Embryonic facial prominence (tissue), 1 donor: ENCODE data around the gene EXOC3L2.

Experiments
- DNase-seq: peaks from one replicate; pipeline ENCODE4 v3.0.0-alpha.2; 2016; ENCODE audit errors: extremely low spot score

EXOC3L2 gene

GRCh38 chr19:45179892-45180370 is 65.3 kb downstream of the EXOC3L2 start:
- no peak for DNase-seq

DNA sequence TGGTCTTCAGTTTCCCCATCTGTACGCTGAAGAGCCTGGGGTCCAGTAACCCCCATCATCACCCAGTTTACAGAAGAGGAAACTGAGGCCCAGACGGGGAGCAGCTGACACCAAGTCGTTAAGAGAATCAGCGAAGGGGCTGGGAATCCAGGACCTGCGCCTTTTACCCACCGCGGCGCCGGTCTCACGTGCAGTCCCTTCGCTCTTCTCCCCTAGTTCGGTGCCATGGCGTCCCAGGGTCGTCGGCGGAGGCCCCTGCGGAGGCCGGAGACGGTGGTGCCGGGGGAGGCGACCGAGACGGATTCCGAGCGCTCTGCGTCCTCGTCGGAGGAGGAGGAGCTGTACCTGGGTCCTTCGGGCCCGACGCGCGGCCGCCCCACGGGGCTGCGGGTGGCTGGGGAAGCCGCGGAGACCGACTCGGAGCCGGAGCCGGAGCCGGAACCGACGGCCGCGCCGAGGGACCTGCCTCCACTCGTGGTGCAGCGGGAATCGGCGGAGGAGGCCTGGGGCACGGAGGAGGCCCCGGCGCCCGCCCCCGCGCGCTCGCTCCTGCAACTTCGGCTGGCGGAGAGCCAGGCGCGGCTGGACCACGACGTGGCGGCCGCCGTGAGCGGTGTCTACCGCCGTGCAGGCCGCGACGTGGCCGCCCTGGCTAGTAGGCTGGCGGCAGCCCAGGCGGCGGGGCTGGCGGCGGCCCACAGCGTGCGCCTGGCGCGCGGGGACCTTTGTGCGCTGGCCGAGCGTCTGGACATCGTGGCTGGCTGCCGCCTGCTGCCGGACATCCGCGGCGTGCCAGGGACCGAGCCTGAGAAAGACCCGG is 65.9 kb downstream of the EXOC3L2 start:
- DNase-seq = no peak

DNA sequence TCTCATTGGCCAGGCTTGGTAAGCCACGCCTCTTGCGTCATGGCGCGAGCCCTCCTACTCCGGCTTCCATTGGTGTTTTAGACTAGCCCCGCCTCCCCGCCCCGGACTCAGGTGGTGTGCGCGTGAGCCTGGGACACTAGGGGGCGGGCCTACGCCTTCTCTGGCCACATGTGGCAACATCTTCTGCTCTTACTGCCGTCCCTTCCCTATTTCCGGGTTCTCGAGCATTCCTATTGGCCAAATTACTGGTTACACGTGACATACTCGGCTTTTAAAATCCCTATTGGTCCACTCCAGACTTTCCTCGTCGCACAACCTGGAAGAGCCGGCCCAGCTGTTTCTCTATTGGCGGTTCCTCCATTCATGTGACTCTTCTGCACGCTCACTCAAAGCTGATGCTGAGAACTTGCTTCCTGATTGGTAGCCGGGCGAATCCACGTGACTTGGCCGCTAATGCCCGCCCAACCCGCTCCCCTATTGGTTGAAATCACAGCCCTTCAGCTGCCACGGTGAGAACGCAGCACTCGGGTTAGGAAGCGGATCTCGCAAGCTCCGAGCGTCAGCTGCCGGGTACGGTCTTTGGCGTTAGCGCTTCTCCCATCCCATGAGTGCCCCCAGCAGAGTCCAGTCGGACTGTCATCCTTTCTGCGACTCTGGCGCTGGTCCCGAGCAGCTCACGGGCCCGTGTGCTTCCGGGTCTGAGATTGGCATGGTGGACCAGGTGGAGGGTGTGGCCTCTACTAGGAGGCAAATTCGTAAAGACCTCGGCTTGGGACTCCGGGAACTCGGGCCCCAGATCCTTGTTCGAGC is 66.7 kb downstream of the EXOC3L2 start, which contains the start of gene BLOC1S3:
TSS of gene BLOC1S3 (plus strand) at position 523 of the 810 bp plus-strand sequence. CDS start 513 bp downstream, outside the sequence.
- peak; percentile 100 for DNase-seq

GRCh38 chr19:45177817-45178261 is 67.4 kb downstream of the EXOC3L2 start, which contains the start of gene TRAPPC6A:
Gene TRAPPC6A, minus strand, starts transcription at chr19:45178237. Its CDS starts 19 bp downstream, at chr19:45178218.
- DNase-seq = no peak

DNA sequence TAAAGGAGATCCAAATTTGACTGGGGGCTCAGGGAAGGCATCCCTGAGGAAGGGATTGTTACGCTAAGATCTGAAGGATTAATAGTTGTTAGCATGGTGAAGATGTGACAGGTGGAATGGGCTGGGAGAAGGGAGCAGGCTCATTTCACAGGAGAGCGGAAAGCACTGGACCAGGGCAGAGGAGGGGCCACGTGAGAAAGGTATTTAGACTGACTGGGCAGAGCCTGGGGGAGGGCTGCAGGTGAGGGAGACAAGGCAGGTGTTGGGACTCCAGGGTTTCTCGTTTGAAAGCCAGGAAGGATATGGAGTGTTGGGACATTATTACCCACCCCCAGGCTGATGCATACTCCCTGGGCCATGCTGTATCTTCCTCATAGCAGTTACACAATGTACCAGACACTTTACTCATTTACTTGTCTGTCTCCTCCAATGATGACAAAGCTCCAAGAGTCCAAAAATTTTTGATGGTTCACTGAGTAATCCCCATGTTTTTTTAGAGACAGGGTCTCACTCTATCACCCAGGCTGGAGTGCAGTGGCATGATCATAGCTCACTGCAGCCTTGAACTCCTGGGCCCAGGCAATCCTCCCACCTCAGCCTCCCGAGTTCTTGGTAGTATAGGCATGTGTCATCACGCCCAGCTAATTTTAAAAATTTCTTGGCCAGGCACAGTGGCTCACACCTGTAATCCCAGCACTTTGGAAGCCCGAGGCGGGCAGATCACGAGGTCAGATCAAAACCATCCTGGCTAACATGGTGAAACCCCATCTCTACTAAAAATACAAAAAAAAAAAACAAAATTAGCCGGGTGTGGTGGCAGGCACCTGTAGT is 69.5 kb downstream of the EXOC3L2 start:
- DNase-seq = no peak

DNA sequence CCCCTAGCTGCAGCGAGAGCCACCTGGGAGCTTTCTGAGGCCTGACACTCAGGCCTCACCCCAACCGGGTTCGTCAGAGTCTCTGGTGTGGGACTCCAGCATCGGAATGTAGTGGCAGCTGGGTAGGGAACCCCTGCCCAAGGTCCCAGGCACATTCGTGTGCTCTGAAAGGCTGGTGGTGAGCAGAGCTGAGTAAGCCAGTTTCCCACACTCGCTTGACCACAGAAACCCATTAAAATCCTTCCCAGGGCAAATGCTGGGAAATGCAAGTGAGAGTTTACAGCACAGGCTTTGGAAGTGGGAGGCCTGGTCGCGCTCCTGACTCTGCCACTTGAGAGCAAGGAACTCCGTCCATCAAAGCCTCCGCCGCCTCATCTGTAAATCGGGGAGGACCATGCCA is 71.4 kb downstream of the EXOC3L2 start:
- DNase-seq = no peak

DNA sequence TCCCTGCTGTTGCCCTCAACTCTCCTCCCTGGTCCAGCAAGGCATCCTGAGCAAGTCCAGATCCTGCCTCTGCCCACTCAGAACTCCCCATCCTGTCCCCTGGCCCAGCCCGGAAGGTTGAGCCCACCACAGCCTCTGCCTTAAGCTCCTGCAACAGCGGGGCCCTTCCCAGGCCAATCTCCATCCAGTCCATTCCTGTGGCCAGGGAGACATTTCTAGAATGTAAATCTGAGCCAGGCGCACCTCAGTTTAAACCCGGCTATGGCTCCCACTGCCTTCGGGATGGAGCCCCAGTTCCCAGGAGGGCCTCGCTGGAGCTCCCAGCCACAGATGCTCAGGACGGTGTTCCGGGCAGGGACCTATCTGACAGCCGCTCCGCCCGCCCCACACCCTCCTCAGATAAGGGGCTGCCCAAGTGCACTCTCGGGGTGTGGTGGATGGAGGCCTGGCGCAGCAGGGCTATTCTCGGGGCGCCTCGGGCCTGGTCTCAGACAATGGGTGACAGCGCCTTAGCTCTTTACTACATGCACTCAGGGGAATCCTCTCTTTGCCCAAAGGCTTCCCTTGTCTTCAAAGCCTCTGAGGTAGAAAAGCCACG is 72.5 kb downstream of the EXOC3L2 start:
- DNase-seq = no peak

- no peak for DNase-seq
Measured at GRCh38 chr19:45172173-45172572, 73.0 kb downstream of the EXOC3L2 start.

- no peak for DNase-seq
Measured at GRCh38 chr19:45171211-45171623, 74.0 kb downstream of the EXOC3L2 start.

DNA sequence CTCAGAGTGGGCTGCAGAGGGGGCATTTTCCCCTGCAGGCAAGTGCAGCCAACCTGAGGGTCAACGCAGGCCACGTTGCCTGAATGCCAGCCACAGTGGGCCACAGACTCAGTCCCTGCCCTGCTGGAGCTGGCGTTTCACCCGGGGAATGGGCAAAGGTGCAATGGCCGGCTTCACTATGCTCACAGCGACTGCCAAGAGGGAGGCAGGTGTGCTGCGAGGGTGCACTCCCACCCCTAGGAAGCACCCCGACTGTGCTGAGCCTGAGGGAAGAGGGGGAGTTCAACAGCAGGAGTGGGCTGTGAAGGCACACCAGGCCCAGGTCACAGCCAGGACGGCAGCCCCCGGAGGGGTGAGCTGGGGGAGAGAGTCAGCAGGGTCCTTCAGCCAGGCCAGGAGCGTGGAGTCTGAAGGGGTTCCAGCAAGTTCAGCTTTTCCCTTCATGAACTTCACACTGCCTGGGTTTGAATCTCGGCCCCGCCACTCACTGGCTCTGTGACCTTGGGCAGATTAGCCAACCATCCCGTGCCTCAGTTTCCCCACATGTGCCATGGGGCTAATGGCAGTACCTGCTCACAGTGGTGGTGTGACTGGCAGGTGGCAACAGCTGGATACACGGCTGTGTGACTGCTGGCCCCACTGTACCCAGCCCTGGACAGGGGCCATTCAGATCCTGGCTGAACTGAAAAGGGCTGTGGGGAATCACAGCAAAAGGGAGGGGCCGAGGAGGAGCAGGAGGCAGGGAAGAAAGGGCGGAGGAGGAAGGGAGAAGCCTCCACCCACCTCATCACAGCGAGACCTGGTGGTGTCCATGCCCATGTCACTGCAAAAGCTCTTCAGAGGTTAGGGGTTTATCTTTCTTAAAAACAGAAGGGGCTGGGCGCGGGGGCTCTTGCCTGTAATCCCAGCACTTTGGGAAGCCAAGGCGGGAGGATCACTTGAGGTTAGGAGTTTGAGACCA is 74.8 kb downstream of the EXOC3L2 start:
- no peak for DNase-seq

GRCh38 chr19:45169602-45170001 is 75.6 kb downstream of the EXOC3L2 start:
- DNase-seq = no peak

DNA sequence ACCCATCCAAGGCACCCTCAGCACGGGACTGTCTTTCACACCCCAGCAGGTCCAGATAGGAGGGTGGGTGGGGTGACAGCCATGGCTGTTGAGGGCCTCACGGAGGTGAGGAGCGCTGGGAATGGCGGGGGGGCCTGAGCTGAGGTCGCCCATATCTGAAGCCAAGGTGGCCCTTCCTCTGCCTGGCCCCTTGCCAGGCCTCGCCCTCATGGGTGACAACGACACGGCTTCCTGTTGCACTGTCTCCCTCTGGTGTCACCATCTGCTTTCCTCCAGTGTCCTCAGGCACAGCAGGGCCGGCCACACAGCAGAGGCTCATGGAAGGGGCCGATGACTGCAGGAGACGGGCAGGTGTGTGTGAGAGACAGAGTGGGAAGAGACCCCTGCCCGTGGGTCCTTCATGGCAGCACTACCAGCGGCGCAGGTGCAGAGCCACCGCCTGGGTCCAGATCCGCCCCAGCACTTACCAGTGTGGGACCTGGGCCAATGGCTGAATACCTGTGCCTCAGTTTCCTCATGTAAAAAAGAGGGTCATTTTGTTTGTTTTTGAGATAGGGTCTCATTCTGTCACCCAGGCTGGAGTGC is 76.3 kb downstream of the EXOC3L2 start:
- DNase-seq = no peak

DNA sequence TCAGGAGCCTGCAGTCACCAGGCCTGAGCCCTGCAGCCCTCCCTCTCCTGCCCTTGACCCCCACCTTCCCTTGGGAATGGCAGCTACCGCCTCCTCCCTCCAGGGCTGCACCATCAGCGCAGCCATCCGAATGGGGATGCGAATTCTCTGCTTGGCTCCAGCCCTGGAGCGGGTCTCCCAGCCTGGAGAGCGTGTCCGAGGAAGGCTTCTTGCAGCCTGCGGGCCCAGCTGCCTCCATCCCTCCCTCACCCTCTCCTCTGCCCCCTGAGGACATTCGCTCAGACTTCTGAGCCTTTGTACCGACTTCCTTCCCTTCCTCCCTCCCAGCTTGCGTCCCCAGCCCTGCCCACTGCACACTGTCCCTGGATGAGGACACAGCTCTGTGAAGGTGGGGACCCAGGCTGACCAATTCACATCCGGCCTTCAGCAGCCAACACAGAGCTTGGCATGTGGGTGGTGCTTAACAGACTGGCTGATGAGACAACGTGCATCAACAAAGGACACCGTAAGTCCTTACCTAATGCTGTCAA is 78.4 kb downstream of the EXOC3L2 start:
- no peak for DNase-seq

GRCh38 chr19:45164577-45165335 is 80.5 kb downstream of the EXOC3L2 start:
- DNase-seq = no peak

DNA sequence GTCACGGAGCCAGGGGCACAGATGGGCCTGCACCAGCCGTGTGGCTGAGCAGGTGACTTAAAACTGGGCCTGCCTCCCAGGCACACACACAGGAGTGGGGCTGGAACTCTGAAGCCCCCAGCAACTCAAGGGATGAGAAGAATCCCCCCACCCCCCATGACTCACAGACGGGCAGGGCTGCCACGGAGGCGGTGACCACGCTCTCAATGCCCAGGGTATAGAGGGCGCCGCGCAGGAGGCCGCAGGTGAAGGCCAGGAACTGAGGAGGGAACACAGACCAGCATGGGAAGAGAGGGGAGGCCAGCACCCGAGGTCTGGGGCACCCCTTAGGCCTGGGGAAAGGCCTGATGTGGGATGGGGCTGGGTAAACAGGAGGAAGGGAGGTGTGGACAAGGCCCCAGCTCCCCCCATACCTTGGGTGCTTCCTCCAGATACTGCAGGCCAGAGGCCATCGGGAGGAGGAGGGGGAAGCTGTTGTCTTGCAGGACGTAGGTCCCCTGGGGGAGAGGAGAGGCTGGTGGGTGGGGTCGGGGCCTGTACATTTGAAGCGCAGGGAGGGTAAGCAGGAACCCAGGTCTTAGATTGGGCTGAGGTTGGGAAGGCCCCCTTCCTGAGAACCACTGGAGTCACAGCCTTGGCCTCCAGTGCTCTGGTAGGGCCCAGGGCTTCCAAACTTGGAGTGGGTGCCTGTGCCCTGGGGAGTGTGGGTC is 81.3 kb downstream of the EXOC3L2 start:
- DNase-seq = no peak

DNA sequence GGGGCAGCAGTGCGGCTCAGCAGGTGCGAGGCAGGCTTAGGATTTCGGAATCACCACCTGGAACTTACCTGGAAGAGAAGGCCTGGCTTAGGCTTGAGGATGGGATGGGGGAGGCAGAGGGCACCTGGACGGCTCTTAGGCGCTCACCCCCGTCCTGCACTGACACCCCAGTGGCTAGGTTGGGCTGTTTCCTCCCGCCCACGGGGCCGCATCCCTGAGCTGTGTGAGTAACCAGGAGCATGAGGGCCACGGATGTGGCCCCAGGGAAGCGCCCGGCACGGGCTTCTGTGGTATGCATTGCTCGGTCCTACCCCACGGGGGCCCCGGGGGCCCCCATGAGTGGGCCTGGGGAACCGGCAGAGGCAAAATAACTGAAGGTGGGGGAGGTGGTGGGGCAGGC is 82.1 kb downstream of the EXOC3L2 start:
- no peak for DNase-seq

- DNase-seq = no peak
Measured at GRCh38 chr19:45162608-45163143, 82.5 kb downstream of the EXOC3L2 start.
